Astrocyte of the spinal cord (primary cell): ENCODE results near the gene SUPT20H.

Experiments
- DNase-seq: peaks from one replicate; pipeline ENCODE4 v3.0.0; 2011; ENCODE audit warnings: low read depth, low spot score
- H3K4me3 ChIP-seq: 2 replicates; pipeline ENCODE4 v1.5.1; 2011; ENCODE audit warnings: low read depth, mild to moderate bottlenecking, low read length, moderate library complexity
- CTCF ChIP-seq: IDR thresholded peaks from 2 replicates; pipeline ENCODE4 v1.5.1; 2012; ENCODE audit warnings: low read depth, mild to moderate bottlenecking, low read length, inconsistent platforms
- in situ Hi-C: cut with HindIII; loops from 2 replicates; pipeline ENCODE4 v1.10.0; 2017; ENCODE audit warnings: low sequenced_read_pairs

SUPT20H gene

GRCh38 chr13:37102896-37103295 is 43.4 kb upstream of the SUPT20H start:
- in situ Hi-C loops, result no loop called here
- no peak for DNase-seq
- no peak overlapping the region for H3K4me3 ChIP-seq
- no peak for TF ChIP-seq CTCF

- TF ChIP-seq CTCF, result no peak
- in situ Hi-C loops, result no loop called here
- no peak for DNase-seq
Measured at GRCh38 chr13:37101201-37101600, 41.7 kb upstream of the SUPT20H start.

GRCh38 chr13:37100731-37101130 is 41.2 kb upstream of the SUPT20H start:
- H3K4me3 ChIP-seq, result no peak overlapping the region
- DNase-seq, result no peak
- TF ChIP-seq CTCF, result no peak
- in situ Hi-C loops, result no loop called here

More at GRCh38 chr13:37101201-37101600, 41.7 kb upstream of the SUPT20H start:
- no peak overlapping the region for H3K4me3 ChIP-seq

- peak; percentile 24 for DNase-seq
- H3K4me3 ChIP-seq, result no peak overlapping the region
- in situ Hi-C loops, result no loop called here
- TF ChIP-seq CTCF, result no peak
Measured at GRCh38 chr13:37097076-37097475, 37.6 kb upstream of the SUPT20H start.

- no peak for TF ChIP-seq CTCF
- no peak for DNase-seq
- H3K4me3 ChIP-seq, result no peak overlapping the region
- in situ Hi-C loops, result no loop called here
Measured at GRCh38 chr13:37094840-37095239, 35.4 kb upstream of the SUPT20H start.

GRCh38 chr13:37094099-37094498 is 34.6 kb upstream of the SUPT20H start:
- in situ Hi-C loops, result no loop called here
- H3K4me3 ChIP-seq, result no peak overlapping the region
- DNase-seq, result no peak
- no peak for TF ChIP-seq CTCF

- no peak for DNase-seq
- in situ Hi-C loops, result no loop called here
- H3K4me3 ChIP-seq, result no peak overlapping the region
- no peak for TF ChIP-seq CTCF
Measured at GRCh38 chr13:37091835-37092234, 32.3 kb upstream of the SUPT20H start.
